Measurements from ENCODE around the gene GBF1.

GRCh38 chr10:102384053-102384452, 138.7 kb downstream of the GBF1 start:
- TF ChIP-seq POLR2A (IDR thresholded peaks at IDR 0.05) (no peak), CTCF (IDR thresholded peaks at IDR 0.05) (no peak)

All from right lobe of liver (tissue), 4 donors.